Esophagus mucosa (tissue), 1 donor: ENCODE data around the gene DGUOK. TPM values are rescaled to one million over a fixed set of nuclear protein-coding genes. Genes with fewer than 3 reads are reported as not detected.

Experiments used
- ATAC-seq: fragments of 200-7000 bp; cut with Tn5 transposase; one replicate; pipeline ENCODE4 v1.9.1; 2020
- total RNA-seq: library from RNA; stranded (reverse); gene quantifications from one replicate; pipeline ENCODE4 v1.2.4, GENCODE V29; 2023
- donor health status: DM: yes; HTN: yes; CAD: no.

Gene DGUOK
- total RNA-seq, 1 donor from 2014 or later = 38.3 TPM

DNA sequence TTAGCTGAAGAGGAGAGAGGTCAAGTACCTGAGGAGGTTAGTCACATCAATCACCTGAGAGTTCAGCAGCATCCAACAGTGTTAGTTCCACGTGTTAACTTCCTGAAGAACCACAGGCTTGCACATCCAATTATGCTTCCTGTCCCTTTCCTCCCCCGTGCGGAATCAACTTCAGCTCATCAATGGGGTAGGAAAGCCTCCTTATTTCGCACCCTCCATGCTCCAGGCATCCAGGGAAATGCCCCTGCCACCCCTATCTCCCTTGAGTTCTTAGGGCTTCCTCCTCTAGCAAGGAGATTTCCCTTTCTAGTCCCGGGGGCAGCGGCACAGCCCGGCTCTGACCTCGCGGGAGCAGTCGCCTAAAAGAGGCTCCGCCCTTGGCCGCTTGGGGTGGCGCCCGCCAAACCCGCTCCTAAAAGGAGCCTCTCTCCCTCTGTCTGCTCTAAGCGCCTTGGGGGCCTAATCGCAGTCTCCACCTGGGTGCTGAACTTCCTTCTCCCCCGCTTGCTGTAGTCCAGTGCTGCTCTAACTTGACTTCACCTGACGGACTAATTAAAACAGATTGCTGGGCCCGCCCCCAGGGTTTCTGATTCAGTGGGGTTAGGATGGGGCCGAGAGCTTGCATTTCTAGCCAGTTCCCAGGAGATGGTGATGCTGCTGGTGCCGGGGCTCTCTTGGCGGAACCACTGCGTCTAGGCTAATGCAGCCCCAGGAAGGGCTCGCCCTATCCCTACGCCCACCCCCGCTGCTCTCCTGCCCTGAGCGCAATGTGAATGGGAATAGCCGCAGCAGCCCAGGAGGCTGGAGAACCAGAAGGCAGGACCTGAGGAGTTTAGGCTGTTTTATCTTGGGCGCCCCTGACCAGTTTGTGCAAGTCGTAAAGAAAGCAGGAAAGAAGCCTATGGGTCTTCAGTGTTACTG lies 54.7 kb downstream of the DGUOK start:
- ATAC-seq = peak; percentile 40

DNA sequence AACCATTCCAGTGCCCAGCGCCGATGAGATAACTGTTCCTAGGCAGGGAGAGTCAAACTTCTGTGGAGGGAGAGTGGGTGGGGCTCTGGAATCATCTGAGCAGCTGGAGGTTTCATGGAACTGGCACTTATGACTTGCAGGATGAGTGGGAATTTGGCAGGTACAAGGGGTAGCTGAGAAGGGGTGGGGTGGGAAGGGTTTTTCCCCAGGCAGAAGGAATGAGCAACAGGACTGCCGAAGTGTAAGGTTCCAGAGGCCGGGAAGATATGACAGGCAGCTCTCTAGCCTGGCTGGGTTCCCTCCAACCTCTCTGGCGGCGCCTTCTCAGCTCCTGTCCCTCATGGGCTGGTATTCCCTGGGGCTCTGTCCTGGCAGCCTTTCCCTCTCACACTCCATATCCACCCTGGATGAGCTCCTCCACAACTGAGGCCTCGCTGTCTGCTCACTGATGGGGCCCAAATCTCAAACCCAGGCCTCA lies 55.5 kb downstream of the DGUOK start:
- peak; percentile 5 for ATAC-seq

DNA sequence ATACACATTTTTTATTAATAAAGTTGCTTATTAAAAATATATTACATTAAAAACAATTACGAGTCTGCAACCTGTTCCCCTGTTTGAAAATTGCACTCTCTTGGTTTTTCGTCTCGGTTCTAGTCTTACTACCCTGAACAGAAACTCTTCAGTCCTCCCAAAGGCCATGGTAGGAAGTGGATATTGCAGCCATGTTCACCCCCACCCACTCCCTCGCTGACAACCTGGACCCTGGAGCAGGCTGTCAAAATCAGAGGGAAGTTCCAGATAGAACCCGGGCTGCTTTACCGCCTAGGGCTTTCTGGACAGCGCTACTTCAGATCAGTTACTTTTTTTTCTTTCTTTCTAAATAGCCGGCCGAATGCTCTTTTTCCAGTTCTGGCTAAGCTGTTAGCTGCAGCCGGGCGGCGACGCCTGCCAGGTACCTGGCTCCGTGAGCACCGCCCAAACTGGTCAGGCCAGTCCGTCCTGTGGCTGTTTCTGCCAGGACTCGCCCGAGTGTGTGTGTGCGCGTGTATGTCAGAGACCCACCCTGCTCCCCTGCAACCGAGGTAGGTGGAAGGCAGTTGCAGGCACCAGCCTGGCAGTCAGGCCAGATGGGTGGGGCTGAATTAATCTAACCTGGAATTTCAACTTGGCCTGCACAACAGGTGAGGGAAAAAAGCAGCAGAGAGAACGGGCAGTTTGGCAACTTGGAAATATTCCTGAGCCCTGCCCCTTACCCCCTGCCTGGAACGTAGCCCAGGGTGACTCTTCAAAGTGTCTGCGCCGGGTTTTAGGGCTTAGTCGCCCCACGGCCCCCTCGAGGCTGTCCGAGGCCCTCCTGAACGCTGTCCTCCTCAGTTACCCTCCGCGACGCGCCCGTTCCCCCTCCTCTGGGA lies 56.9 kb downstream of the DGUOK start:
- peak; percentile 90 for ATAC-seq

DNA sequence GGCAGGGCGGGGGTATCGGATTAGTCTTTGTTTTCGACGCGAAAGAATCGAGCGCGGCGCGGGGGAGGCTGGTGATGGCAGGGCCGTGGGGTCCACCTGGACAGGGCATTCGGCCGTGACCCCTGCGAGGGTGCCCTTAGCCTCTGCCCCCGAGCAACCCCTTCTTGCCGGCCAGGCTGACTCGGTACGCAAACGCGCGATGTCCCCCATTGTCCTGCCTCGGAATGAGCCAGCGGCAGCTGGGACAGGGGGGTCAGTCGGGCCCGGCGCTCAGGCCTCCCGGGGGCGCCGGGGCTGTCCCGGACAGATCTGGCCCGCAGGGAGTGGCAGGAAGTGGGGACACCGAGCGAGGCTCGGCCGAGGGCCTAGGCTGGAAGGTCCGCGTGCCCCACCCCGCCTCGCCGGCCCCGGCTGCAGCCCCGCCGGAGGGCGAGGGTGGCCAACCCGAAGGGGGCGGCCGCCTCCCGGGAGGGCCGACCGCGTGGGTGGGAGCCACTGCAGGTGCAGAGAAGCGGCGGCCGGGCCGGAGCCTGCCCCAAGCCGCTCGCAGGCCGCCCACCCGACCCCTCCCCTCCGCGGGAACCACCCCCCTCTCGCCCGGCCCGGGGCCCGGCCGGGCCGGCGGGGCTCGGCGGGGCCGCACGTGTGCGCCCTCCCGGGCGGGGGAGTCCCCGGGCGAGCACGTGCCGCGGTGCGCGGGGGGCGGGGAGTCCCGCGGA lies 57.7 kb downstream of the DGUOK start, which contains the start of gene TET3:
Gene TET3, plus strand, starts transcription at position 708 of the 719 bp plus-strand sequence. CDS start 1,494 bp downstream, outside the sequence.
- peak; percentile 29 for ATAC-seq

DNA sequence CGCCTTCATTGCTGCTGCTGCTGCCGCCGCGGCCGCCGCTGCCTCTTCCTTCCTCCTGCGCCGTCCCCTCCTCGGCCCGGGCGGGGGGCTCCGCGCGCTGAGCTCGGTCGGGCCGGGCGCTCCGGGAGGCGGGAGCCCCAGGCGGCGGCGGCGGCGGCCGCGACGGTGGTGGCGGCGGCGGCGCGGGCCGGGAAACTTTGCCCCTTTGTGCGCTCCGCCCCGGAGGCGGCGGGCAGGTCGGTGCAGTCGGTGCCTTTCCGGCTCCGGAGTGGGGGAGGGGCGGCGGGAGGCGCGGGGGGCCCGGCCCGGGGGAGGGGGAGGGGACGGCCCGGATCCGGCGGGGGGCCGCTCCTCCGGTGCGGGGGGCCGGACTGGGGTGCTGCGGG lies 58.2 kb downstream of the DGUOK start:
- ATAC-seq = no peak

DNA sequence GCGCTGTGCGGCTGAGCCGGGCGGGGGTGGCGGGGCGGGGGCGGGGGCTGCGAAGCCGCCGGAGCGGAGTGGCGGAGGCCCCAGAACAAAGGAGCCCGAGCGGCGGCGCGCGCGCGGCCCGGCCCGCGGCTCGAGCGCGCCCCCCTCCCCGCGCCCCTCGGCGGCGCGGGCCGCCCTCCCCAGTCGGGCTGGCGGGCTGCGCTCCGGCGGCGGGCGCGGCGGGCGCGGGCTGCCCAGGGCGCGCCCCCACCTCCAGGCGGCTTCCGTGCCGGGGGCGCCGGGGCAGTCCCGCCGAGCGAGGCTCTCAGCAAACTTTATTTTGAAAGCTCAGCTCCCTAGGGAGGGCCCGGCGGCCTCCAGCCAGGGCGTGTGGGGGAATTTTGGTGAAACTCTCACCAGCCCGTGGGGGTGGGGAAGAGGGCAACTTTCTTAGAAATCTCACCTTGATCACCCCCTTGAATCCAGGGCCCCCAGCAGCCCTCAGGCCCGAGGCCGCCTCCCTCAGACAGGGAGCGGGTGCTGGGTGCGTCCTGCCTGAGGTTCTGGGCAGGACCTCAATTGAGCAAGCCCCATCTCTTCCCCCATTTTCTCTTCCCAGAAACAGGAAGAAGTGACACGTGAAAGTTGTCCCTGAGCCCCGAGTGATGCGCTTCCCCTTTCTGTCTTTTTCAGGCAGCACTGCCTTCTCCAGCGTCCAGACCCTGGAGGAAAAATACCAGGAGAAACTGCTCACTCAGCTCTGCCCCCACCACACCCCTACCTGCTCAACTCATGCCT lies 58.8 kb downstream of the DGUOK start:
- ATAC-seq = no peak

DNA sequence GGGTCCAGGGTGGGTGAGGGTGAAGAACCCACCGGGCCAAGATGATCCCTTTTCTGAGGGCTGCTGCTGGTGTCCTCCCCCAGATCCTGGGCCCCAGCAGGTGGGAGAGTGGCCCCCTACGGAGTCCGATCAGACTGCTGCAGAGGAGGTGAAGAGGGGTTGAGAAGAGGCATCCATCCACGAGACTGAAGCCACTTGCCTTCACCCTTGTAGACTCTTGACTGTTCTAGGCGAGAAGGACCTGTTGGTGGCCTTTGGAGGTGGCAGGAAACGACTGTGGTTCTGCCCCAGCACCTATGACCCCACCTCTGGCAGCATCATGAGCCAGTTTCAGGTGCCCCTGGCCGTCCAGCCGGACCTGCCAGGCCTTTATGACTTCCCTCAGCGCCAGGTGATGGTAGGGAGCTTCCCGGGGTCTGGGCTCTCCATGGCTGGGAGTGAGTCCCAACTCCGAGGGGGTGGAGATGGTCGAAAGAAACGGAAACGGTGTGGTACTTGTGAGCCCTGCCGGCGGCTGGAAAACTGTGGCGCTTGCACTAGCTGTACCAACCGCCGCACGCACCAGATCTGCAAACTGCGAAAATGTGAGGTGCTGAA lies 59.5 kb downstream of the DGUOK start:
- no peak for ATAC-seq

DNA sequence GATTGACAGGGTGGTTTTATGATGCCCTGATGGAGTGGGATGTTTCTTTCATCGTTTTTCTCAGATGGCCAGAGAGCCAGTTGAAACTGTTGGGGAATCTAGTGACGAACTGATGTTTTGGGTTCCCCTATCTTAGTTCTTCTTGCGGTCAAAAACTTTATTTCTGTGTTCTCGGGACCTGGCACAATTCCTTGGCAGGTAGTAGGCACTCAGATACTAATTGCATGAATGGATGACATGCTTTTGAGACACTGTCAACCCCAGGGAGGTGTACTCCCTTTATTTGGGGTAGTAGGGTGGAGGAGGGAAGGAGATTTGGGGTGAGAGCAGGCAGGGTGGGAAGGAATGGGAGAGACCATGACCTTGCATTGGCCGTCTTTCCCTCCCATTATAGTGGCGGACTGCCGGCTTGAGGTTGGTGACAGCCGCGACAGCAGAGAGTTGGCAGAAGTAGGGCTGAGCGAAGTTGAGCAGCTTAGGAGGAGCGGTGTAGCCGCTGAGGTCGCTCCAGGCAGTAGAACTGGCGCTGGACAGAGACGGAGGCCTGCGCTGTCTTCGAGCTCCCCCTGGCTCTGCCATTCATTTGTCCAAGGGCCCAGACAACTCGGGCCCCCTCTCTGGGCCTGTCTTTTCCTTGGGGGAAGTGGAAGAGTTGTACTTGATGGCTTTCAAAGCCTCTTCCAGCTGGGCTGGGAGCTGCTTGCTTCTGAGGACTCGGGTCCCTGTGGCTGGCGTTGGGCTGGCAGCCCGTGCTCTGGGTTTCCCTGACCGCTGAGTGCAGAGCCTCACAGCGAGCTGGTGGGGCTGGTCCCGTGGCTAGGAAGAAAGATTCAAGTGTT lies 60.6 kb downstream of the DGUOK start:
- no peak for ATAC-seq

DNA sequence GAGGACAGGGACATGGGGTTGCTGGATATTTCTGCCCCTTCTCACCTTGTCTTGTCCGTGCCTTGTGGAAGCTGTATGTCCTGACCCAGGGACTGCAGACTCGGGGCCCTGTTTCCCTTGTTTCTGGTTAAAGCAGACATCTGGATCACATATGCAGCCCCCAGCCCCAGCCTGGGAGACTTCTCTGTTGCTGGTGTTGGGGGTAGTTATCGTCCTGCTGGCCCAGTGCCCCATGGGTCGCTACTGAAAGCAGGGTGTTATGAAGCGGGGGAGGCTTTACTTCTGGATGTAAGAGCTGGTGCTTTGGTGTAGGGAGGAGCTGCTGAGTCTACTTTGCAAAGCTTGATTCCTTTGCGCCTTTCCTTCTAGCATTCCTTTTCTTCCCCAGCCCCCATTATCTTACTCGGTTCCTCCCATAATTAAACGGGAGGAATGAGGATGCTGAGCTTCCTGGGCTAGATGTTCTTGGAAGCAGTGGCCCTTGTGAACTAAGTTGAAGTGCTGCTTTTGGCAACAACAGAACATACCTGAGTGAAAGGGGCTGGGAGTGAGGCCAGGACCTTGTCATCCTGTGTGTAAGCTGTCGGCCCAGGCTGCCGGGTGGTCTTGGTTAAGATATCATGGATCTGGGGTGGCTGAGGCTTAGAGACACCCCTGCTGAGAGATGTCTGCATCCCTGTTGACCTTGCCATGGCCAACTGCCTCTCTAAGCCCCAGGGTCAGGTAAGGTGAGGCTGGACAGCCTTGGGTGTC lies 61.4 kb downstream of the DGUOK start:
- ATAC-seq = no peak

DNA sequence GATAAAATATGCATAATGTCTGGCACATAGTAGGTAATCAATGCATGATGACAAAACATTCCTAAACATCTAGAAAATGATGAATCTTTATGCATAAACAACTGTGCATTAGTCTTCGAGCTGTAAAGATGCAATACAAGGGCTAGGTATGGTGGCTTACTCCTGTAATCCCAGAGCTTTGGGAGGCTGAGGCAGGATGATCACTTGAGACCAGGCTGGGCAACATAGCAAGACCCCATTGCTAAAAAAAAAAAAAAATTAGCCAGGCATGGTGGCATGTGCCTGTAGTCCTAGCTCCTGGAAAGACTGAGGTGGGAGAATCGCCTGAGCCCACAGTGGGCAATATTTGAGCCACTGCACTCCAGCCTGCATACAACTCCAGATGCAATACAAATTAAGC lies 63.3 kb downstream of the DGUOK start:
- ATAC-seq = no peak

DNA sequence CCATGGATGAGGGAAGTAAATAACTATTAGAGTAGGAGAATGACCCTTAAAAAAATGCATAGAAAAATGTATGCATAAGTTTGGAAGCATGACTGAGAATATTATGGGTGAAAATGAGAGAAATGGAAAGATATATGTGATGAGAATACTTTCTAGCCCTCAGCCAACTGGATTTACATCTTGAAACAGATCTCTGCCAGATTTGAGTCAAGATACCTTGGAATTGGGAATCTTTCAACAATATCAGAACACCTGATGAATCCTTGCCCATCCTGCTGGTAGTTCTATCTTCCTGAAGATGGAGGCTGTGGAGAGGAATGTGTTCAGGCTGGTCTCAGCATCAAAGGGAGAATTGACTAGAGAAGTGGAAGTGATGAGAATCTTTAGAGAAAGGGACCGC lies 63.9 kb downstream of the DGUOK start:
- ATAC-seq = no peak

DNA sequence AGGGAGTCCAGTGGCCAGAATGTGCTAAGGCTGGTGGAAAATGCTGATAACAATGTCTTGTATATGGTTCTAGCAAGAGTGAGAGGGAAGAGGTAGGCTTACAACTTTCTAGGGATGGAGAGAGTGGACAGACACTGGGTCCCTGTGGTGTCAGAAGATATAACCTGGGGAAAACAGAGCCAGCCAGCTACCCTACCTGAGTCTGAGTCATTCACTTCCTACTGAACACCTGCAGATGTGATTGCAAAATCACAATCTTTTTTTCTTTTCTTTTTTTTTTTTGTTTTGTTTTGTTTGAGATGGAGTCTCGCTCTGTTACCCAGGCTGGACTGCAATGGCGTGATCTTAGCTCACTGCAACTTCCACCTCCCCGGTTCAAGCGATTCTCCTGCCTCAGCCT lies 65.4 kb downstream of the DGUOK start:
- ATAC-seq = peak; percentile 66

DNA sequence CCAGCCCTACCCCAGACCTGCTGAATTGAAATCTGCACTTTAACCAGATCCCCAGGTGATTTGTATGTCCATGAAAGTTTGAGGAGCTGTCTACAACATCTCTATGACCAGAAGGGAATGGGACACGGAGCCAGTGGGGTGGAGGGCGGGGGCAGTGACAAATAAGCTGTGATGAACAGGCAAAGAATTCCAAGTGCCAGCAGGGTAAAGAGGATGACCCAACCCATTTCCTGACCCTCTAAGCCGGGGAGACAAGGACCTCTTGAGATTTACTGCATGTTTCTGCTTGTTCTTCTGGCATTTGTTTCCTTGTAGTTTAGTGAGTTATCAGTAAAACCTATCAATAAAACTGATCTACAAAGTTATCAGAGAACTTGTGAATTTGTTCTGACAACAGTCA lies 66.7 kb downstream of the DGUOK start:
- peak; percentile 32 for ATAC-seq

DNA sequence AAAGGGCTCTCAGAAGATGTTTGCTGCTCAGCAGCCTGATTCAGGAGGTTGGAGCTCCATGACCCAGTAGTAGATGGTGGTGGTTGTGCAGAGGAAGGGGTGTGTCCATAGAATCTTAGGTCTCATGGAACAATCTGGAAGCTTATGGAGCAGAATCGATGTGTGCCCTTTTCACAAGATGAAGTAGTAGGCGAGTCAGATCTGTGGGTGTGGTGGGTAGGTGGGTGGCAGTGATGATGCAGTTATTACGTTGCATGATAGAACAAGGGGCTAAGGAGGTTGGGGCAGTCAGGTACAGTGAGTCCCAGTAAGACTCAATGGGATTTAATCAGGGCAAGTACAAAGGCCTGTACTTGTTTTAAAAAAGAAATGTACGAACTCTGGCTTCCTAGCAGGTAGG lies 67.1 kb downstream of the DGUOK start:
- ATAC-seq = peak; percentile 26

DNA sequence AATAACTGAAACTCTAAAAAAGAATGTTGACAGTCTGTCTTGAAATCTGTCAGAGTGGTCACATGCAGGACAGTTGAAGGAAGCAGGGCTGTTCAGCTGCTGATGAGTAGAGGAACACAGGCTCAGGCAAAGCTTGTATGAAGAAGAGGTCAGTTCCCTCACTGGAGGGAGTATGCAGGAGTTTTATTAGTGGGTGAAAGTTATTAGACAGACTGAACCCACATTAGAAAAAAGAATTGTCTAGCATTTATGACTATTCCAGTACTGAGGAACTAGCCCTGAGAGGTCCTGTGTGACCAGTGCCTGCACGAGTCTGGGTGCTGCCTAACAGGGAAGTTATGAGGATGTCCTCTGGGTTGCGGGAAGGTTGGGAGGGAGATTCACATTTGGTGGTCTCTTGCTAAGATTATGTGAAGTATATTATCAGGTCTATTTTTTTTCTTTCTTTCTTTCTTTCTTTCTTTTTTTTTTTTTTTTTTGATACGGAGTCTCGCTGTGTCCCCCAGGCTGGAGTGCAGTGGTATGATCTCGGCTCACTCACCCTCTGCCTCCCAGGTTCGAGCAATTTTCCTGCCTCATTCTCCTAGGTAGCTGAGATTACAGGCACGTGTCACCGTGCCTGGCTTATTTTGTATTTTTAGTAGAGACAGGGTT lies 67.6 kb downstream of the DGUOK start:
- no peak for ATAC-seq

DNA sequence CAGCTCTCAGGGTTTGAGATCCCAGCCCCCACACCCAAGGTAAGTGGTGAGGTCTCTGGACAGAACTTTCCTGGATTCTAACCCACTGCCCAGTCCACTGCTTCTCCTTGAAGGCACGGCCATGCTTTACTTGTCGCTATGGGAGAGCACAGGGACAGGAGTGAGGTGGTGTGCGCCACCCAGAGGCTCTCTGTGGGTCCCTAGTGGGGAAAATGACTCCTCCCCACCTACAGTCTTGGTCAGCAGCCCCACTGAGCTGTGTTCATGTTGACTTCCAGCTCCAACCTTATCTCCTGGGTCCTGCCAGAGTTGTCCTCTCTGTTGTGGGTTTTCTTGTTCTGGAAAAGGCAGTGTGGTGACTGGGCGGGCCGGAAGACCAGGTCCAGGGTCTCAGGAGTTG lies 69.1 kb downstream of the DGUOK start:
- no peak for ATAC-seq

DNA sequence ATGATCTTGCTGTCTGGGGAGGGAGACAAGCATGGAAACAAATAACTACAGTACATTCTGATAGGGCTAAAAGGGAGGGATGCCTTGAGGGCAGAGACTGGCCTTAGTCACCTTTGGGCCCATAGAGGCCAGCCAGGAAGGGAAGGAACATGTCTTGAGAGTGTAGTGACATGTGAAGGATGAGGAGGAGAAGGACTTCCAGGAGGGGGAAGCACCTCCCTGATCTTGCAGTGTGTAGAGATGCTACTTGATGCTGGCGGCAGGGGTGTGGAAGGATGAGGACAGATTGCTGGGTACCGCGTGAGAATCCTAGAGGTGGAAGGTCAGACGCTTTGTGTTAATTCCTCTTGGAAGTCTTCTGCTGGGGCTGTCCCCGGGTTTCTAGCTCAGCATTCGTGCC lies 71.1 kb downstream of the DGUOK start:
- ATAC-seq = no peak

DNA sequence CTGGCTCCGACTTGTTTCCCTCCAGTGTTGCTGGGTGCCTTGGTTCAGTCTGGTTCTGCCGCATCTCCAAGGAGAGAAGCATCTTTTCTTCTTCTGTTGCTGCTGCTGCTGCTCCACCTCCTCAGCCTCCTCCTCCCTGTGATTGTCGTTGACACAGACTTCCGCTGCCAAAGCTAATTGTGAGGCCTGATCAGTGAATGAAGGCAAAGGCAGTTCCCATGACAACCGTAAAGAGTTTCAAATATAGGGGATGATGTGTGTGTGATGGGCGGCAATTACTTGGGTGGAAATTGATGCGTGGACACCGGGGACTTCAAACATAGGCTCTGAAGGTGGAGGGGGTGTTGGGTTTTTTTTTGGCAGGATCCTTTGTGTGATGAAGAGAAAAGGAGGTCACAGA lies 71.8 kb downstream of the DGUOK start:
- ATAC-seq = no peak

DNA sequence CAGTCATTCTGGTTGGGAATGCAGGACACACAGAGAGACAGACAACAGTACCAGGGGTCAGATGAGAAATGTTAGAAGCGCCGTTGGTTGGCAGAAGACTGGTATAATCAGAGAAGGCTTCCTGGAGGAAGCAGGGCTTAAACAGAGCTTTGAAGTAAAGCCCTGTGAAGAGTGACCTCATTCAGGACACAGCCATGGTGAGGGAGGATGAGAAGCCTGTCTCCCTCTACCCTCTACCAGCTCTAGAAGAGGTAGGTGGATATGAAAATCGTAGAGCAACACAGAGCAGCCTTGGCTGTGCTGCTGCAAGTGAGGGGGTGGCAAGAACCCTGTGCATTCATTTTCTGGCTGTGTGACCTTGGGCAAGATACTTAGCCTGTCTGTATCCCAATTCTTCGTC lies 72.3 kb downstream of the DGUOK start:
- no peak for ATAC-seq
